ENCODE data around the gene BCL6B. TPM values are rescaled to one million over a fixed set of nuclear protein-coding genes. Genes with fewer than 3 reads are reported as not detected.

BCL6B gene
- polyA plus RNA-seq, 3 donors, result 0.06 TPM; not detected in 2

- Mint-ChIP-seq H3K4me3 (peak overlapping the region; percentile 37 to 75), H3K36me3 (no peaks in the 10 kb centered on the region), H3K9me3 (peaks cover 5 to 10% (median 6%) of the 10 kb centered on the region in 7 donors), H3K27me3 (ENCODE audit: low read depth in 3 of 3) (peaks cover 2 to 5% (median 3%) of the 10 kb centered on the region in 3 donors), H3K27ac (peak overlapping the region in 1 of 7 donors; percentile 8), H3K4me1 (peaks cover 8% of the 10 kb centered on the region)
- no peak overlapping the region for H3K4me3 ChIP-seq (replicated peaks in 1 of 3; ENCODE audit: low read depth in 2 of 3, low read length in 3 of 3)
- intact Hi-C loops (cut with micrococcal nuclease), result no loop called here
- no peak for TF ChIP-seq CTCF (IDR thresholded peaks at IDR 0.05)
- H3K9me3 ChIP-seq (replicated peaks in 1 of 2; ENCODE audit: control insufficient read depth in 1 of 2, insufficient read depth in 1 of 2, low read length in 2 of 2), result peaks cover 4 to 5% of the 10 kb centered on the region in 2 donors
- no peak overlapping the region for H3K9ac ChIP-seq (ENCODE audit: insufficient read depth, low read length, poor library complexity, severe bottlenecking)
- no peak overlapping the region for H3K27ac ChIP-seq (ENCODE audit: low read depth in 1 of 2, low read length in 2 of 2)
- H3K4me2 ChIP-seq (replicated peaks; ENCODE audit: extremely low read depth, low read length, poor library complexity, severe bottlenecking), result peak overlapping the region; percentile 34
- H3K4me1 ChIP-seq (ENCODE audit: control insufficient read depth in 1 of 2, insufficient read depth in 2 of 2, low read length in 2 of 2), result peaks cover 5% of the 10 kb centered on the region in 2 donors
- no CpG with 5 or more reads among the region's 1 CpG for WGBS (ENCODE audit: insufficient coverage)
- no peak overlapping the region for H2AFZ ChIP-seq (ENCODE audit: insufficient read depth, low read depth, low read length, poor library complexity, severe bottlenecking)
- H3K27me3 ChIP-seq (ENCODE audit: control insufficient read depth in 2 of 2, insufficient read depth in 2 of 2, low read length in 2 of 2), result no peaks in the 10 kb centered on the region
- H3K36me3 ChIP-seq (replicated peaks in 1 of 2; ENCODE audit: control insufficient read depth in 1 of 2, insufficient read depth in 2 of 2, low read length in 2 of 2), result no peaks in the 10 kb centered on the region
- no peaks in the 10 kb centered on the region for H4K20me1 ChIP-seq (ENCODE audit: insufficient read depth, low read length)
- DNase-seq, result no peak
- H3K79me2 ChIP-seq (ENCODE audit: insufficient read depth, low read length), result no peaks in the 10 kb centered on the region
These were observed 41.4 kb upstream of the BCL6B start for GRCh38 chr17:6981426-6981825.

GRCh38 chr17:6985266-6985665 is 37.6 kb upstream of the BCL6B start:
- no peak for DNase-seq
- no peaks in the 10 kb centered on the region for H4K20me1 ChIP-seq (ENCODE audit: insufficient read depth, low read length)
- no peaks in the 10 kb centered on the region for H3K79me2 ChIP-seq (ENCODE audit: insufficient read depth, low read length)
- peaks cover 5% of the 10 kb centered on the region in 2 donors for H3K4me1 ChIP-seq (ENCODE audit: control insufficient read depth in 1 of 2, insufficient read depth in 2 of 2, low read length in 2 of 2)
- no CpG with 5 or more reads among the region's 4 CpGs for WGBS (ENCODE audit: insufficient coverage)
- H3K9me3 ChIP-seq (replicated peaks in 1 of 2; ENCODE audit: control insufficient read depth in 1 of 2, insufficient read depth in 1 of 2, low read length in 2 of 2), result peaks cover 1 to 2% of the 10 kb centered on the region in 2 donors
- H3K27ac Mint-ChIP-seq, result no peak overlapping the region
- peaks cover 4 to 8% (median 5%) of the 10 kb centered on the region in 7 donors for H3K9me3 Mint-ChIP-seq
- H3K27me3 ChIP-seq (ENCODE audit: control insufficient read depth in 2 of 2, insufficient read depth in 2 of 2, low read length in 2 of 2), result no peaks in the 10 kb centered on the region
- H3K4me3 ChIP-seq (replicated peaks in 1 of 3; ENCODE audit: low read depth in 2 of 3, low read length in 3 of 3), result no peak overlapping the region
- H3K27ac ChIP-seq (ENCODE audit: low read depth in 1 of 2, low read length in 2 of 2), result no peak overlapping the region
- peaks cover 0 to 6% (median 1%) of the 10 kb centered on the region in 3 donors for H3K27me3 Mint-ChIP-seq (ENCODE audit: low read depth in 3 of 3)
- no peak overlapping the region for H2AFZ ChIP-seq (ENCODE audit: insufficient read depth, low read depth, low read length, poor library complexity, severe bottlenecking)
- peaks cover 8% of the 10 kb centered on the region for H3K4me1 Mint-ChIP-seq
- intact Hi-C loops (cut with micrococcal nuclease), result no loop called here
- H3K4me3 Mint-ChIP-seq, result no peak overlapping the region
- no peaks in the 10 kb centered on the region for H3K36me3 ChIP-seq (replicated peaks in 1 of 2; ENCODE audit: control insufficient read depth in 1 of 2, insufficient read depth in 2 of 2, low read length in 2 of 2)
- H3K36me3 Mint-ChIP-seq, result no peaks in the 10 kb centered on the region
- no peak for TF ChIP-seq CTCF (IDR thresholded peaks at IDR 0.05)
- H3K9ac ChIP-seq (ENCODE audit: insufficient read depth, low read length, poor library complexity, severe bottlenecking), result no peak overlapping the region
- H3K4me2 ChIP-seq (replicated peaks; ENCODE audit: extremely low read depth, low read length, poor library complexity, severe bottlenecking), result no peak overlapping the region
